WI38 (cell line): ENCODE measurements around the gene ZWINT.

Experiments used
- H3K4me3 ChIP-seq: 2 replicates; pipeline ENCODE4 v1.5.1; 2011; ENCODE audit warnings: low read depth, mild to moderate bottlenecking, control low read depth, low read length
- TF ChIP-seq, protein P1 (sequence below): IDR thresholded peaks from 2 replicates; pipeline ENCODE4 v1.5.1; 2012; ENCODE audit warnings: low read depth, mild to moderate bottlenecking, control low read depth, low read length

The ZWINT gene

DNA sequence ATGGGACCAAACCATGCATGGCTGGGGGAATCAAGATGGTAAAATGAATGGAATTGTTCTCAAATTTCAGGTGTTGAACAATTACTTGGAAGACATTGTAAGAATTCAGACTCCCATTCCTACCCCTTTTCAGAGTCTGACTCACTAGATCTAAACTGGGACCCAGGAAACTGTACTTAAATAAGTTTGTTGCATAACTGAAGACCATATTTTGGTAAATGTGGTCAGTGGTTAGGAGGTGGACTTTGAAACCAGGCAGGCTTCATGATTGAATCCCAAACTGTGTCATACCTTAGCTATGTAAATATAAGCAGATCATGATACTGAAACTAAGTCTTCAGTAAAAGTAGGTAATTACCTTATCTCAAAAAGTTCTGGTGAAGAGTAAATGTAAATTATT is 41.7 kb downstream of the ZWINT start:
- no peak overlapping the region for H3K4me3 ChIP-seq
- TF ChIP-seq, protein P1, sequence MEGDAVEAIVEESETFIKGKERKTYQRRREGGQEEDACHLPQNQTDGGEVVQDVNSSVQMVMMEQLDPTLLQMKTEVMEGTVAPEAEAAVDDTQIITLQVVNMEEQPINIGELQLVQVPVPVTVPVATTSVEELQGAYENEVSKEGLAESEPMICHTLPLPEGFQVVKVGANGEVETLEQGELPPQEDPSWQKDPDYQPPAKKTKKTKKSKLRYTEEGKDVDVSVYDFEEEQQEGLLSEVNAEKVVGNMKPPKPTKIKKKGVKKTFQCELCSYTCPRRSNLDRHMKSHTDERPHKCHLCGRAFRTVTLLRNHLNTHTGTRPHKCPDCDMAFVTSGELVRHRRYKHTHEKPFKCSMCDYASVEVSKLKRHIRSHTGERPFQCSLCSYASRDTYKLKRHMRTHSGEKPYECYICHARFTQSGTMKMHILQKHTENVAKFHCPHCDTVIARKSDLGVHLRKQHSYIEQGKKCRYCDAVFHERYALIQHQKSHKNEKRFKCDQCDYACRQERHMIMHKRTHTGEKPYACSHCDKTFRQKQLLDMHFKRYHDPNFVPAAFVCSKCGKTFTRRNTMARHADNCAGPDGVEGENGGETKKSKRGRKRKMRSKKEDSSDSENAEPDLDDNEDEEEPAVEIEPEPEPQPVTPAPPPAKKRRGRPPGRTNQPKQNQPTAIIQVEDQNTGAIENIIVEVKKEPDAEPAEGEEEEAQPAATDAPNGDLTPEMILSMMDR: no peak

DNA sequence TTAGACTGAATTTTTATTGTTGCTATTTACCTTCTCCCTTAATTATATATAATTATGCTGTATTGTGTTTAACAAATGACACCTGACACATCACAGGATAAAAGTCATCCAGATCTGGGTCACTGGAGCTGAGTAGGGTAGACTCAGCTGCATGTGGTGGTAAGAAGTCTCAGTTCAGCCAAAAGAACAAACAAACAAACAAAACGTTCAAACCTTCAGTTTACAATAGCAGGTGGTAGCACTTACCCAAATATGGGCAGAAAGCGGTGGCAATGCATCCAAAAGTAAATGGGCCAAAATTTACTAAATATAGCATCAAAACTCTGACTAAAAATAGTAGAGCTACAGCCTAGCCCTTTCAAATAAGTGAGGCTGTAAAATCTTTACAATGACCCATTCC is 42.2 kb downstream of the ZWINT start:
- TF ChIP-seq, protein P1: no peak
- no peak overlapping the region for H3K4me3 ChIP-seq

DNA sequence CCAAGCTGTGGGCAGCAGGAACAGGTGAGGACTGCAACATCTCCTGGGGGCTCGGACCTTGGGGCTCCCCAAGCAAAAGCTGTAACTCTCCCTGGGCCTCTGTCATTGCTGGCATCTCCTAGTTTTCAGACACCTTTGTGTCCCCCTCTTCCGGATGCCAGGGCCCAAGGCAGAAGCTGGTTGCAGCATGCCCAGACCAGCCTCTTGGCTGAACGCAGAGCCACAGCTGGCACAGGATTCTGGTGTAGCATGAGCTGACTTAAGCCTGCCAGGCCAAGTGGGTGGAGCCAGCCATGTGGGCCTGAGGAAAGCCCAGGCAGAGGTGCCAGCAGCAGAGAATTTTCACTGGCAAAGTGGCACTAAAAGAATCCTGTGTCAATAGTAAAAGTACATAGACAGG is 43.5 kb downstream of the ZWINT start:
- no peak overlapping the region for H3K4me3 ChIP-seq
- TF ChIP-seq, protein P1: no peak

DNA sequence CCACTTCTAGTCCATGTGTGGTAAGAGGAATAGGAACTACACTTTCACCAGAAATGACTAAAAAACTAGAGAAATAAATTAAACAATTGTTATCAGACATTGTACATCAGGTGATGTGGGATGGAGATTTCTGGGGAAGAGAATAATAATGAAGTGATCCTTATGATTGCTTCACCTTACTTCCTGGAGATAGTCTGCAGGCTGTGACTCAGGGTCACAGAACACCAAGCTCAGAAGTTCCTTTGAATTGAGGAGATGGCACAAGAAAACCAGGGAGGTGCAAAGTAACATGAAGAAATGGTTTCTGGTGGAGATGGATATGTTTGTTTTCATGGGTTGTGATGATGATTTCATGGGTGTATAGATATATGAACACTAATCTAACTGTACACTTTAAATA is 44.5 kb downstream of the ZWINT start:
- no peak overlapping the region for H3K4me3 ChIP-seq
- TF ChIP-seq, protein P1: no peak
